ENCODE results near the gene LRP6.

DNA sequence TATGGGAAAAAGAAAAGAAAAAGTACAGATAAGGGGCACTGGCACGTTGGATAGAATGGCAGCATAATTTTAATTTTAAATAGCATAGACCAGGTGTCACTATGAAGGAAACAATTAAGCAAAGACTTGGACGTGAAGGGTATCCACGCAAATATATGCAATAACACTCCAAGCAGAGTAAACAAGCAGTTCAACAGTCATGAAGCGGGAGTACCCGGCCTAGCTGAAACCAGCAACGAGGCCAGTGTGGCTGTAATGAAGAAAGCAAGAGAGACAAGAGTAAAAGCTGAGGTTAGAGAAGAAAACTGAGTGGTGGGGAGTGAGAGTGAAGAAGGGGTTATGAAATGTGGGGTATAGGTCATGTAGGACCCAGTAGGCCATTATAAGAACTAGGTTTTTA is 110.7 kb downstream of the LRP6 start:
- TF ChIP-seq, protein P1, sequence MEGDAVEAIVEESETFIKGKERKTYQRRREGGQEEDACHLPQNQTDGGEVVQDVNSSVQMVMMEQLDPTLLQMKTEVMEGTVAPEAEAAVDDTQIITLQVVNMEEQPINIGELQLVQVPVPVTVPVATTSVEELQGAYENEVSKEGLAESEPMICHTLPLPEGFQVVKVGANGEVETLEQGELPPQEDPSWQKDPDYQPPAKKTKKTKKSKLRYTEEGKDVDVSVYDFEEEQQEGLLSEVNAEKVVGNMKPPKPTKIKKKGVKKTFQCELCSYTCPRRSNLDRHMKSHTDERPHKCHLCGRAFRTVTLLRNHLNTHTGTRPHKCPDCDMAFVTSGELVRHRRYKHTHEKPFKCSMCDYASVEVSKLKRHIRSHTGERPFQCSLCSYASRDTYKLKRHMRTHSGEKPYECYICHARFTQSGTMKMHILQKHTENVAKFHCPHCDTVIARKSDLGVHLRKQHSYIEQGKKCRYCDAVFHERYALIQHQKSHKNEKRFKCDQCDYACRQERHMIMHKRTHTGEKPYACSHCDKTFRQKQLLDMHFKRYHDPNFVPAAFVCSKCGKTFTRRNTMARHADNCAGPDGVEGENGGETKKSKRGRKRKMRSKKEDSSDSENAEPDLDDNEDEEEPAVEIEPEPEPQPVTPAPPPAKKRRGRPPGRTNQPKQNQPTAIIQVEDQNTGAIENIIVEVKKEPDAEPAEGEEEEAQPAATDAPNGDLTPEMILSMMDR (IDR thresholded peaks at IDR 0.05): no peak
- TF ChIP-seq POLR2AphosphoS5 (IDR thresholded peaks at IDR 0.05) (no peak), POLR2A (IDR thresholded peaks at IDR 0.05) (no peak), EP300 (IDR thresholded peaks at IDR 0.05; ENCODE audit: low read depth) (no peak)

All from transverse colon (tissue), 4 donors.